Measurements from ENCODE around the gene PPP2R5C. TPM values are rescaled to one million over a fixed set of nuclear protein-coding genes. Genes with fewer than 3 reads are reported as not detected.

PPP2R5C gene
- total RNA-seq, 2 donors from 2014 or later = 317 to 370 TPM

DNA sequence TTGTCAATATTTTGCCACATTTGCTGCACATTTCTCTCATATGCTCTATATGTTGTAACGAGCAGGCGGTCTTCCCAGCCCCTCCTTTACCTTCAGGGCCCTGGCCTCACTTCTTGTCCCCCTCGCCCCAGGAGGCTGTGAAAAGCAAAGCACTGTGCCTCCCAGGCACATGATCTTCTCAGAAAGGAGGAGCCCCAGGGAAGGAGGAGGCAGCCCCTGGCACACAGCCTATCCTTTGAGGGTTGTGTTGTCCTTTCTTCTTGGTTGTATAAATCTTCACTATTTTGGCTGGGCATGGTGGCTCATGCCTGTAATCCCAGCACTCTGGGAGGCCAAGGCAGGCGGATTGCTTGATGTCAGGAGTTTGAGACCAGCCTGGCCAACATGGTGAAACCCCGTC, 77.0 kb downstream of the PPP2R5C start:
- Mint-ChIP-seq H3K27me3 (ENCODE audit: low read depth) (no peaks in the 10 kb centered on the region), H3K36me3 (ENCODE audit: insufficient read depth in 2 of 2) (peaks cover 6 to 11% of the 10 kb centered on the region in 2 donors), H3K4me3 (peak overlapping the region; percentile 77), H3K27ac (peak overlapping the region; percentile 85), H3K4me1 (ENCODE audit: low read depth) (peaks cover 96% of the 10 kb centered on the region), H3K9me3 (no peaks in the 10 kb centered on the region)
- DNase-seq (no peak), ATAC-seq (replicated peaks in 1 of 2) (no peak)

DNA sequence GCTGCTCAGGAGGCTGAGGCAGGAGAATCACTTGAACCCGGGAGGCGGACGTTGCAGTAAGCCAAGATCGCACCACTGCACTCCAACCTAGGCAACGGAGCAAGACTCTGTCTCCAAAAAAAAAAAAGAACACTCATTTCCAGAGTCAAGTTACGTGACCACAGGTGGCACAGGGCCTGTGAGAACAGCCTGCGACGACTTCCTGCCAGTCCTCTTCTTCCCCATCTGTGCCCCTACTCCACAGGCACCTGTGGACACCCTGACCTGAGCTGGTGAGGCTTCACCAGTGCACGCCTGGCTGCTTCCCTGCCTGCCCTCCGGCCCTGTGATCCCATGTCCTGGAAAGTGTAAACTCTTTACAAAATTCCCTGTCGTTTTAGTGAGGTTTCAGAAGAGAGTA, 77.7 kb downstream of the PPP2R5C start:
- Mint-ChIP-seq H3K4me3 (peak overlapping the region; percentile 77), H3K4me1 (ENCODE audit: low read depth) (peaks cover 97% of the 10 kb centered on the region), H3K9me3 (no peaks in the 10 kb centered on the region), H3K27ac (peak overlapping the region; percentile 90), H3K27me3 (ENCODE audit: low read depth) (no peaks in the 10 kb centered on the region), H3K36me3 (ENCODE audit: insufficient read depth in 2 of 2) (peaks cover 6 to 9% of the 10 kb centered on the region in 2 donors)
- DNase-seq = peak; percentile 67 to 68
- ATAC-seq (replicated peaks in 1 of 2) = peak; percentile 76 to 77

DNA sequence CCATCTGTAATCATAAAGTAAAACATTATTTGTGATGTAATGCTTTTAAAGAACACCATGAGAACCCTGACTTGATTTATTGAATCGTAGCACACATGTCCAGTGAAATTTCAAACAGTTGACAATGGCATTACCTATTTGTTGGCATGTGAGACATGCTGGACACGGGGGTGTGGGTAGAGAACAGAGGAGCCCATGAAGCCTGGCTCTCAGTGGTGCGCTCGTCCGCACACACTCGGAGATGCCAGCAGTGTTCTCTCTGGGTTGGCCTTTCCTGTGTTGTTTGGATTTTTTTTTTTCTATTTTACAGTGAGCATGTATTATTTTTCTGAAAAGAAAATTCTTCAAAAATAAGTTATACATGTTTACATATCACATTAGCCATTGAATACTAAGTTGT, 78.2 kb downstream of the PPP2R5C start:
- ATAC-seq (replicated peaks in 1 of 2) = no peak
- peaks cover 97% of the 10 kb centered on the region for H3K4me1 Mint-ChIP-seq (ENCODE audit: low read depth)
- H3K27me3 Mint-ChIP-seq (ENCODE audit: low read depth) = no peaks in the 10 kb centered on the region
- H3K9me3 Mint-ChIP-seq = no peaks in the 10 kb centered on the region
- no peak for DNase-seq
- peaks cover 6 to 10% of the 10 kb centered on the region in 2 donors for H3K36me3 Mint-ChIP-seq (ENCODE audit: insufficient read depth in 2 of 2)
- peak overlapping the region; percentile 90 for H3K27ac Mint-ChIP-seq
- H3K4me3 Mint-ChIP-seq = peak overlapping the region; percentile 77

DNA sequence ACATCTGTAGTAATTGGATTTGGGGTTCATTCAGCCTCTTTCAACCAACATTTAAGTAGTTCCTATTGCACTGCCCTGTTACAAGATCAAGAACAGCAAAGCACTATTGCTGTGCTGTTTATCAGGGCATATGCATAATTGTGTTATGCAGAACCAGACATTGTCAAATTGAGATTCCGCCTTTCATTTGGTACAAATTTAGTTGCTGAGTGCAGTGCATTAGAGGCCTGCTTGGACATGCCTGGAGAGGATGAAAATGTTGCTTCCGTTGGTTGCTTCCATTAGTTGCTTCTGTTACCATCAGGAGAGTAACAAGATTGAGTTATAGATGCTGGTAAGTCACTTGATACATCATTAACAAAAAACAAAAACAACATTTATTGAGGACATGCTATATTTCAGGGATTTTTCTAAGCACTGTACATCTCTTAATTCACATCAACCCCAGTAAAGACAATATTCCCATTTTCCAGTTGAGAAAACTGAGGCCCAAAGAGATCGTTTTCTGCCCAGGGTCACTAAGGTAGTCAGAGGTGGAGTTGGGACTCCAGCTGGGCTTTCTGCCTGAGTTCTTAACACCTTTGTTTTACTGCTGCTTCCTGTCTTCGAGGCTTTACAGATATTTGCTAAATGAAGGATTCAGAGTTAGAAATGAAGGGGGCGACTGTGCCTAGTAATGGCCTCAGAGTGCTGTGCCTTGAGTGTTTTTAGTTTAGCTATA, 79.3 kb downstream of the PPP2R5C start:
- Mint-ChIP-seq H3K36me3 (ENCODE audit: insufficient read depth in 2 of 2) (peaks cover 6 to 11% of the 10 kb centered on the region in 2 donors), H3K27me3 (ENCODE audit: low read depth) (no peaks in the 10 kb centered on the region), H3K27ac (peak overlapping the region; percentile 90), H3K9me3 (no peaks in the 10 kb centered on the region), H3K4me3 (peak overlapping the region; percentile 5 to 64), H3K4me1 (ENCODE audit: low read depth) (peaks cover 97% of the 10 kb centered on the region)
- no peak for DNase-seq
- no peak for ATAC-seq (replicated peaks in 1 of 2)

DNA sequence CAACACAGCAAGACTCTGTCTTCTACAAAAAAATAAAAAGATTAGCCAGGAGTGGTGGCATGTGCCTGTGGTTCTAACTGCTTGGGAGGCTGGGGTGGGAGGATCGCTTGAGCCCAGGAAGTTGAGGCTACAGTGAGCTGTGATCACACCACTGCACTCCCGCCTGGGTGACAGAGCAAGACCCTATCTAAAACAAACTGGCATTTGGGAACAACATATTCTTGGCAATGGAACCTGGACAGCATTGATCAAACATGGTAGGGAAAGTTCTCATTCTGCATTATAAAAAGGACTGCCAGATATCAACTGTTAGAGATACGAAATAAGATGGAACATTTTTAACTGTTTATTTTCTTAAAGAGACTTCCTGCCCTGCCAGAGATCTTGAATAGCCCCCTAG, 81.5 kb downstream of the PPP2R5C start:
- peak overlapping the region; percentile 88 for H3K27ac Mint-ChIP-seq
- ATAC-seq (replicated peaks in 1 of 2) (no peak), DNase-seq (no peak)
- peaks cover 96% of the 10 kb centered on the region for H3K4me1 Mint-ChIP-seq (ENCODE audit: low read depth)
- H3K4me3 Mint-ChIP-seq = peak overlapping the region; percentile 41 to 69
- H3K27me3 Mint-ChIP-seq (ENCODE audit: low read depth) = no peaks in the 10 kb centered on the region
- H3K9me3 Mint-ChIP-seq = no peaks in the 10 kb centered on the region
- H3K36me3 Mint-ChIP-seq (ENCODE audit: insufficient read depth in 2 of 2) = peaks cover 3 to 8% of the 10 kb centered on the region in 2 donors

DNA sequence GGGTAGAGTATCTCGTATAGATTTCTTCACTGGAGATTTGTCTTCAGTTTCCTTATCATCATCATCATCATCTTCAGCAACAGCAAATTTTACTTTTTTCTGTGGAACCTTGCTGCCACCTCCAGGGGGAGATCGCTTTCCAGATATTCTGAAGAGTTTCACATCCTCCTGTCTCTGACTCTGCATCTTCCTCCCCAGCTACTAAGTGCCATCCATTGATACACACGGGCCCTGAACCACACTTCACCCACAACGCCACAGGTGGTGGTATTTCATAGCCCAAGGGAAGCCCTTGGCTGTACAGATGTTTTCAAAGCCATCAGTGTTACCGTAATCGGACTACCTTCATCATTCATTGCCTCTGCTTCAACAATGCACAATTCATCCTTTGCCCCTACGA, 82.2 kb downstream of the PPP2R5C start:
- peaks cover 96% of the 10 kb centered on the region for H3K4me1 Mint-ChIP-seq (ENCODE audit: low read depth)
- H3K4me3 Mint-ChIP-seq = peak overlapping the region; percentile 41 to 69
- H3K27ac Mint-ChIP-seq = peak overlapping the region; percentile 88
- peaks cover 3 to 8% of the 10 kb centered on the region in 2 donors for H3K36me3 Mint-ChIP-seq (ENCODE audit: insufficient read depth in 2 of 2)
- ATAC-seq (replicated peaks in 1 of 2) (peak; percentile 67 to 77), DNase-seq (peak; percentile 65 to 68)
- no peaks in the 10 kb centered on the region for H3K27me3 Mint-ChIP-seq (ENCODE audit: low read depth)
- H3K9me3 Mint-ChIP-seq = no peaks in the 10 kb centered on the region

DNA sequence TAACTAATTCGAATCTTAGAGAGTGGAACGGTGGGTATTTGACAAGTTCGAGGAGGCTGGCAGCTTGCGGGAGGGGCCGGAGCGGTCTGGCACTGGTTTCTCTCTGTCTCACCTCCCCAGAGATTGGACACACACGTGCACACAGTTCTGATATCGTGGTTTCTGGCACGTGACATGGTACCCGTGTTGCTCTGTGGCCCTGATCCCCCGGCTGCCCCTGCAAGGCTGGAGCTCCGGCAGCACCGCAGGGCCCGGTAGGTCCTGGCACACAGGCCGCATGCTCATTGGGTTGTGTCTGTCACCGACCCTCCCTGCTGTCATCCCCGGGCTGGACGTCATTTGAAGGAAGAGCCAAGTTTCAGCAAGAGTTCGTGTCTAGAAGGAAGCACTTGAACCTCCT, 82.7 kb downstream of the PPP2R5C start:
- ATAC-seq (replicated peaks in 1 of 2) (no peak), DNase-seq (no peak)
- Mint-ChIP-seq H3K27ac (peak overlapping the region; percentile 88), H3K27me3 (ENCODE audit: low read depth) (no peaks in the 10 kb centered on the region), H3K4me3 (peak overlapping the region; percentile 31 to 69), H3K9me3 (no peaks in the 10 kb centered on the region), H3K4me1 (ENCODE audit: low read depth) (peaks cover 96% of the 10 kb centered on the region), H3K36me3 (ENCODE audit: insufficient read depth in 2 of 2) (peaks cover 2 to 8% of the 10 kb centered on the region in 2 donors)

DNA sequence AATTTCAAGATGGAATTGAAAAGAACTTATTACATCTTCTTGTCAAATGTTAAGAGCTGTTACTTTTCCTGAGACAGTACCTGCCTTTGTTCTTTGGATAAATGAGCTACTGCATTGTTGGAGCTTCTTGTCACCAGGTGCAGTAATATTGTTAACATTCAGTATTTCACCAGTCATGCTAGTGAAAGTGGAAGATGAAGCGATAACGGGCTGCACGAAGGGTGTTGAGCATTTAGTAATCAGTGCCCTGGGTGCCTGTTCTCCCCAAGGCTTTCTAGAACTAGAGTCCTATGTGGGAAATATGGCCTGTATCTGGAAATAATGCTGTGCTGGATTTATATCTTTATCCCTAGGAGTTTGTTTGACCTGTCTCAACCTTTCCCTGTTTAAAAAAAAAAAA, 83.2 kb downstream of the PPP2R5C start:
- no peak for ATAC-seq (replicated peaks in 1 of 2)
- peak overlapping the region; percentile 88 for H3K27ac Mint-ChIP-seq
- H3K27me3 Mint-ChIP-seq (ENCODE audit: low read depth) = no peaks in the 10 kb centered on the region
- H3K9me3 Mint-ChIP-seq = no peaks in the 10 kb centered on the region
- peak overlapping the region; percentile 1 to 69 for H3K4me3 Mint-ChIP-seq
- peaks cover 96% of the 10 kb centered on the region for H3K4me1 Mint-ChIP-seq (ENCODE audit: low read depth)
- no peak for DNase-seq
- peaks cover 2 to 7% of the 10 kb centered on the region in 2 donors for H3K36me3 Mint-ChIP-seq (ENCODE audit: insufficient read depth in 2 of 2)

DNA sequence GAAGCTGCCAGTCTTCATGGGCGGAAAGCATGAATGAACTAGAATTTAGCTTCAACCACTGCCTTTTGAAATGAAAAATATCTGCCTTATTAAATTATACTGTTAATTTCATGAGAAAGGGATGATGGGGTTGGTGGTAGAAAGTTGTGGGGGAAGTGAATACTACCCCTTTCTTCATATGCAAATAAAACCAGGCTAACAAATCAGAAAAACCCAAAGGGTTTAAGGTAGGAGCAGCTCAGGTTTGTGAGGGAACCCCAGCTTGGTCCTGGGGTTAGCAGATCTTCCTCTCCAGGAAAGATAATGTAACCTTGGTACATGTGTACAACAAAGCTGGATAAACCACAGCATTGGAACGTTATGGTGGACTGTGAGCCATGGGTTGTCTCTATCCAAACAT, 84.0 kb downstream of the PPP2R5C start:
- Mint-ChIP-seq H3K9me3 (no peaks in the 10 kb centered on the region), H3K36me3 (ENCODE audit: insufficient read depth in 2 of 2) (peaks cover 2 to 14% of the 10 kb centered on the region in 2 donors), H3K4me1 (ENCODE audit: low read depth) (peaks cover 96% of the 10 kb centered on the region), H3K4me3 (peak overlapping the region; percentile 41 to 81), H3K27ac (peak overlapping the region; percentile 95), H3K27me3 (ENCODE audit: low read depth) (no peaks in the 10 kb centered on the region)
- ATAC-seq (replicated peaks in 1 of 2) = no peak
- DNase-seq = no peak

DNA sequence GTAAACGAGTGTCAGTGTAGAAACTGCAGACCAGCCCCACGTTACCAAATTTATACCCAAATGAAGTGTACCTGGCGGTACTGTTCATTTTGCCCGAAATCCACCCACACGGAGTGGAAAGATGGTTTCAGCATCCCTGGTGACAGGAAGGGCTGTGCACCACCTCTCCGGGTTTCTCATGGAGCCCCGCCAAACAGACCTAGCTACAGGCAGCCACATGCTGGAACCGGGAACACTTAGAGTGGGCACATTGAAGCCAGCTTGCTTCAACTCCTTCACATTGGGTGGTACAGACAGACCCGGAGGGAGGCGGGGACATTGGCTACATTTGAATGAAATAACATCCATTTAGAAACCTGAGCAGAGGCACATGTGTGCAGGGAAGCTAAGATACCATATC, 84.4 kb downstream of the PPP2R5C start:
- H3K27ac Mint-ChIP-seq = peak overlapping the region; percentile 95
- no peak for DNase-seq
- peaks cover 2 to 14% of the 10 kb centered on the region in 2 donors for H3K36me3 Mint-ChIP-seq (ENCODE audit: insufficient read depth in 2 of 2)
- no peaks in the 10 kb centered on the region for H3K9me3 Mint-ChIP-seq
- peak in 1 of 2 donors; percentile 25 for ATAC-seq (replicated peaks in 1 of 2)
- peaks cover 96% of the 10 kb centered on the region for H3K4me1 Mint-ChIP-seq (ENCODE audit: low read depth)
- no peaks in the 10 kb centered on the region for H3K27me3 Mint-ChIP-seq (ENCODE audit: low read depth)
- peak overlapping the region; percentile 41 to 81 for H3K4me3 Mint-ChIP-seq

DNA sequence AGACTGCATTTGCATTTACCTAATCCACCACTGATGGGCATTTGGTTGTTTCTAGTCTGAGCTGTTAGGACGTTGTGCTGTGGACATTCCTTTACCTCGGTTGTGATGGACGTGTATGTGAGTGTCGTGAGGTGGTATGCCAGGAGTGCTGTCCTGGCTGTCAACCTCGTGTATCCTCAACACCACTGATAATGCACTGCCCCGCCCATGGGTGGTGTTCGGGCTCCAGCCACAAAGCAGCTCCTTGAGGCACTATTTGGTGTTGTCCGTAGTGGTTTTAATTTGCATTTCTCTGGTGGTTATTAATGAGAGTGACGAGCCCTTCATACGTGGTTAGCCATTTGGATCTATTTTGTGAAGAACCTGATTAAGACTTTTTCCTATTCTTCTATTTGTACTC, 87.6 kb downstream of the PPP2R5C start:
- H3K4me3 Mint-ChIP-seq = peak overlapping the region in 1 of 2 donors; percentile 58
- DNase-seq (no peak), ATAC-seq (replicated peaks in 1 of 2) (no peak)

DNA sequence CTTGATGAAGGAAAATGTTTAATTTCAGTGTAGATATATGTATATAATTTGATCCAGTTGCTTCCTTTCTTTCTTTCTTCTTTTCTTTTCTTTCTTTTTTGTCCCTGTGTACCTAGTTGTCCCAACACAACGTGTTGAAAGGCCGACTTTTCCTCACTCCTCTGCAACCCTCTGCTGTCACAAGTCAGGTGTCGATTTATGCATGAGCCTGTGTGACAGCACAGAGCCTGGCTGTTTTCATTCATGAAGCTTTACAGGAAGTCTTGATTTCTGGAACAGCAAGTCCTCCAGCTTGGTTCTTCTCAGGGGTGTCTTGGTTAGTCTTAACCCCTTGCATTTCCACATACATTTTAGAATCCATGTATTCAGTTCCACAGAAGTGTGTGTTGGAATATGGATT, 88.1 kb downstream of the PPP2R5C start:
- H3K9me3 Mint-ChIP-seq = no peaks in the 10 kb centered on the region
- H3K27me3 Mint-ChIP-seq (ENCODE audit: low read depth) = no peaks in the 10 kb centered on the region
- H3K4me1 Mint-ChIP-seq (ENCODE audit: low read depth) = peaks cover 99% of the 10 kb centered on the region
- peaks cover 2 to 13% of the 10 kb centered on the region in 2 donors for H3K36me3 Mint-ChIP-seq (ENCODE audit: insufficient read depth in 2 of 2)
- DNase-seq (no peak), ATAC-seq (replicated peaks in 1 of 2) (no peak)
- peak overlapping the region; percentile 8 for H3K27ac Mint-ChIP-seq
- H3K4me3 Mint-ChIP-seq = peak overlapping the region; percentile 58 to 61

More for the DNA sequence above, 87.6 kb downstream of the PPP2R5C start:
- no peaks in the 10 kb centered on the region for H3K27me3 Mint-ChIP-seq (ENCODE audit: low read depth)
- no peaks in the 10 kb centered on the region for H3K9me3 Mint-ChIP-seq
- peaks cover 2 to 14% of the 10 kb centered on the region in 2 donors for H3K36me3 Mint-ChIP-seq (ENCODE audit: insufficient read depth in 2 of 2)
- H3K27ac Mint-ChIP-seq = peak overlapping the region; percentile 52
- peaks cover 99% of the 10 kb centered on the region for H3K4me1 Mint-ChIP-seq (ENCODE audit: low read depth)

DNA sequence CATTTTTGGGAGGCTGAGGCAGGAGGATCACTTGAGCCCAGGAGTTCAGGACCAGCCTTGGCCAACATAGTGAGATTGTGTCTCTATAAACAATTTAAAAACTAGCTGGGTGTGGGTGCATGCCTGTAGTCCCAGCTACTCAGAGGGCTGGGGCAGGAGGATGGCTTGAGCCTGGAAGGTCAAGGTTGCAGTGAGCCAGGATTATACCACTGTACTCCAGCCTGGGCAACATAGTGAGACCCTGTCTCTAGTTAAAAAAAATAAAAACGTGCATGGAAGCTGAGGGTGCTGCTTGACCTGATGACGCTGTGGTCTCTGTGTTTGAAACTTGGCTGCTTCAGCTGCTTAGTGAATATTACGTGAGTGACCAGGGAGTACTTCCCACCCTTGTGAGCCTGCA, 89.7 kb downstream of the PPP2R5C start:
- H3K27me3 Mint-ChIP-seq (ENCODE audit: low read depth) = no peaks in the 10 kb centered on the region
- no peaks in the 10 kb centered on the region for H3K9me3 Mint-ChIP-seq
- no peak for DNase-seq
- no peak overlapping the region for H3K27ac Mint-ChIP-seq
- peaks cover 96% of the 10 kb centered on the region for H3K4me1 Mint-ChIP-seq (ENCODE audit: low read depth)
- peaks cover 2 to 12% of the 10 kb centered on the region in 2 donors for H3K36me3 Mint-ChIP-seq (ENCODE audit: insufficient read depth in 2 of 2)
- H3K4me3 Mint-ChIP-seq = no peak overlapping the region
- ATAC-seq (replicated peaks in 1 of 2) = no peak

All from activated T-cell treated with anti-CD3 and anti-CD28 coated beads, Interleukin-2, amount 50 U/mL, for 72 hours (primary cell).